Panc1 (cell line): ENCODE results near the gene BCO1. TPM values are rescaled to one million over a fixed set of nuclear protein-coding genes. Genes with fewer than 3 reads are reported as not detected.

Source experiments
- ATAC-seq: fragments of 200-7000 bp; cut with Tn5 transposase; 2 replicates; pipeline ENCODE4 v1.9.1; 2020; ENCODE audit warnings: mild to moderate bottlenecking, moderate library complexity
- BruUV-seq: library from RNA; stranded (reverse); fragments of 400-500 nt; replicated peaks from 2 replicates; lab custom pipeline; 2021; lab: Mats Ljungman, UMichigan
- CTCF ChIA-PET: fragments of 300-600 bp; sonication (Branson Sonifier 250); formaldehyde crosslinking; loops from one replicate; lab custom pipeline; 2022; ENCODE audit warnings: antibody characterized with exemption; lab: Charles Lee
- POLR2A ChIA-PET: fragments of 300-600 bp; sonication (Branson Sonifier 250); formaldehyde crosslinking; loops from one replicate; lab custom pipeline; 2022; ENCODE audit warnings: antibody characterized with exemption; lab: Charles Lee
- DNase-seq: peaks from one replicate; pipeline ENCODE4 v3.0.0-alpha.2; 2010; ENCODE audit warnings: low read depth, low spot score
- H3K27ac ChIP-seq: 2 replicates; pipeline ENCODE4 v1.5.1; 2011; ENCODE audit warnings: mild to moderate bottlenecking, low read length, inconsistent platforms
- H3K27me3 ChIP-seq: fragments of 200-500 bp; sonication (Bioruptor generic); 2 replicates; pipeline ENCODE4 v1.6.0; 2014; ENCODE audit warnings: low read length, inconsistent platforms; ENCODE audit not compliant: control insufficient read depth, insufficient read depth
- H3K36me3 ChIP-seq: fragments of 200-500 bp; sonication (Bioruptor generic); 2 replicates; pipeline ENCODE4 v1.5.1; 2014; ENCODE audit warnings: inconsistent platforms, mild to moderate bottlenecking, low read length, moderate library complexity; ENCODE audit not compliant: control insufficient read depth, insufficient read depth
- H3K4me1 ChIP-seq: 2 replicates; pipeline ENCODE4 v1.5.1; 2011; ENCODE audit warnings: inconsistent platforms, mild to moderate bottlenecking, low read length, moderate library complexity; ENCODE audit not compliant: control insufficient read depth, insufficient read depth
- H3K4me3 ChIP-seq, 2 experiments: 2 replicates each; pipeline ENCODE4 v1.5.1; 2011 to 2012; ENCODE audit warnings: low read depth in 2 of 2, low read length in 2 of 2, mild to moderate bottlenecking in 2 of 2, inconsistent platforms in 1 of 2, moderate library complexity in 1 of 2
- H3K9me3 ChIP-seq: fragments of 200-500 bp; sonication (Bioruptor generic); 2 replicates; pipeline ENCODE4 v1.5.1; 2014; ENCODE audit warnings: low read depth, mild to moderate bottlenecking, inconsistent platforms, low read length, moderate library complexity; ENCODE audit not compliant: control insufficient read depth, insufficient read depth
- CTCF ChIP-seq: fragments of 450-650 bp; IDR thresholded peaks from 2 replicates; pipeline ENCODE4 v1.5.1; 2017; ENCODE audit warnings: mild to moderate bottlenecking
- POLR2AphosphoS5 ChIP-seq: IDR thresholded peaks from 2 replicates; pipeline ENCODE4 v1.6.1; 2012; ENCODE audit warnings: mild to moderate bottlenecking, low read depth, low read length, moderate library complexity
- SIN3A ChIP-seq: IDR thresholded peaks from 2 replicates; pipeline ENCODE4 v1.6.1; 2012; ENCODE audit warnings: low read depth, mild to moderate bottlenecking, low read length, moderate library complexity, borderline replicate concordance; ENCODE audit not compliant: insufficient read depth
- TCF7L2 ChIP-seq: IDR thresholded peaks from 2 replicates; pipeline ENCODE4 v1.6.1; 2011; ENCODE audit warnings: mild to moderate bottlenecking, low read depth, low read length, inconsistent platforms
- in situ Hi-C: cut with HindIII; loops from 2 replicates; pipeline ENCODE4 v1.10.0; 2016; ENCODE audit warnings: low sequenced_read_pairs, low pct_unique_long_range_greater_than_20kb
- intact Hi-C: fragments of 100-400 bp; cut with micrococcal nuclease; formaldehyde crosslinking; loops from one replicate; pipeline ENCODE4 v1.10.0; 2022; ENCODE audit not compliant: unreplicated experiment
- total RNA-seq: library from RNA; stranded (reverse); gene quantifications from one replicate; pipeline ENCODE4 v1.2.1, GENCODE V29; 2021; ENCODE audit not compliant: unreplicated experiment
- TF ChIP-seq, protein P1 (sequence below), 2 experiments: IDR thresholded peaks; 2 replicates each; pipeline ENCODE4 v1.6.1; 2011 to 2012; ENCODE audit warnings: low read depth in 2 of 2, control low read depth in 1 of 2, low read length in 1 of 2, mild to moderate bottlenecking in 1 of 2, moderate library complexity in 1 of 2; ENCODE audit not compliant: insufficient read depth in 1 of 2

BCO1 gene
- total RNA-seq, 1 experiment from 2014 or later: not detected

- H3K27me3 ChIP-seq: no peaks in the 10 kb centered on the region
- H3K27ac ChIP-seq: no peak overlapping the region
- DNase-seq (no peak), ATAC-seq (no peak)
- no TSS peak for BruUV-seq
- H3K4me3 ChIP-seq: no peak overlapping the region
- intact Hi-C loops: no loop called here
- in situ Hi-C loops: no loop called here
- ChIA-PET CTCF (no interaction called here), POLR2A (no interaction called here)
- no peaks in the 10 kb centered on the region for H3K9me3 ChIP-seq
- no peaks in the 10 kb centered on the region for H3K4me1 ChIP-seq
- no peaks in the 10 kb centered on the region for H3K36me3 ChIP-seq
- no peak for TF ChIP-seq CTCF
- TF ChIP-seq SIN3A: no peak
- TF ChIP-seq TCF7L2: no peak
- TF ChIP-seq, protein P1, sequence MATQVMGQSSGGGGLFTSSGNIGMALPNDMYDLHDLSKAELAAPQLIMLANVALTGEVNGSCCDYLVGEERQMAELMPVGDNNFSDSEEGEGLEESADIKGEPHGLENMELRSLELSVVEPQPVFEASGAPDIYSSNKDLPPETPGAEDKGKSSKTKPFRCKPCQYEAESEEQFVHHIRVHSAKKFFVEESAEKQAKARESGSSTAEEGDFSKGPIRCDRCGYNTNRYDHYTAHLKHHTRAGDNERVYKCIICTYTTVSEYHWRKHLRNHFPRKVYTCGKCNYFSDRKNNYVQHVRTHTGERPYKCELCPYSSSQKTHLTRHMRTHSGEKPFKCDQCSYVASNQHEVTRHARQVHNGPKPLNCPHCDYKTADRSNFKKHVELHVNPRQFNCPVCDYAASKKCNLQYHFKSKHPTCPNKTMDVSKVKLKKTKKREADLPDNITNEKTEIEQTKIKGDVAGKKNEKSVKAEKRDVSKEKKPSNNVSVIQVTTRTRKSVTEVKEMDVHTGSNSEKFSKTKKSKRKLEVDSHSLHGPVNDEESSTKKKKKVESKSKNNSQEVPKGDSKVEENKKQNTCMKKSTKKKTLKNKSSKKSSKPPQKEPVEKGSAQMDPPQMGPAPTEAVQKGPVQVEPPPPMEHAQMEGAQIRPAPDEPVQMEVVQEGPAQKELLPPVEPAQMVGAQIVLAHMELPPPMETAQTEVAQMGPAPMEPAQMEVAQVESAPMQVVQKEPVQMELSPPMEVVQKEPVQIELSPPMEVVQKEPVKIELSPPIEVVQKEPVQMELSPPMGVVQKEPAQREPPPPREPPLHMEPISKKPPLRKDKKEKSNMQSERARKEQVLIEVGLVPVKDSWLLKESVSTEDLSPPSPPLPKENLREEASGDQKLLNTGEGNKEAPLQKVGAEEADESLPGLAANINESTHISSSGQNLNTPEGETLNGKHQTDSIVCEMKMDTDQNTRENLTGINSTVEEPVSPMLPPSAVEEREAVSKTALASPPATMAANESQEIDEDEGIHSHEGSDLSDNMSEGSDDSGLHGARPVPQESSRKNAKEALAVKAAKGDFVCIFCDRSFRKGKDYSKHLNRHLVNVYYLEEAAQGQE (IDR thresholded peaks at IDR 0.05; ENCODE audit: insufficient read depth in 1 of 2, low read depth in 2 of 2, low read length in 1 of 2): no peak
- no peak for TF ChIP-seq POLR2AphosphoS5
These were observed 3.2 kb downstream of the BCO1 start for GRCh38 chr16:81241706-81242105.

DNA sequence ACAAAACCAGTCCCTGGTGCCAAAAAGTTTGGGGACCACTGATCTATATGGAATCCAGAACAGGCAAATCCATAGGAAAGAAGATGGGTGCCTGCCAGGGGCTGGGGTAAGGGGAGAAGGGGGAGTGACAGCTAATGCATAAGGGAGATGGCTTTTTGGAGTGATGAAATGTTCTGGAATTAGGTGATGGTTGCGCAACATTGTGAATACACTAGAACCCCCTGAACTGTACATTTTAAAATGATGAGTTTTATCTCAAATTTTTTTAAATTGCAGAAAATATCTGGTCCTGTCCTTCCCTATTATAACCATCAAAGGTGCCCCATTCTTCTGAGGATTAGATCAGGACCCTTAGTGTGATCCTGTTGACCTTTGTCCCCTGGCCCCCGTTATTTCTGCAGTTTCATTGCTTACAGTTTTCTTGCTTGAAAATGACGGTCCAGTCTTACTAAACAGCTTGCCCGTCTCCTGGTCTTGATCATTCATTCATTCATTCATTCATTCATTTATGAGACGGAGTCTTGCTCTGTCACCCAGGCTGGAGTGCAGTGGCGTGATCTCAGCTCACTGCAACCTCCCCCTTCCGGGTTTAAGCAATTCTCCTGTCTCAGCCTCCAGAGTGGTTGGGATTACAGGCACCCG is 4.6 kb downstream of the BCO1 start:
- CTCF ChIA-PET: interaction anchor here (1.3 kb wide), 1 partner anchor 38 kb away, joined by 3 read pairs; no protein-coding TSS in a partner anchor
- in situ Hi-C loops (no loop called here), intact Hi-C loops (no loop called here)
- ATAC-seq (no peak), DNase-seq (no peak)
- Histone ChIP-seq H3K27ac (no peak overlapping the region), H3K4me1 (no peaks in the 10 kb centered on the region), H3K9me3 (no peaks in the 10 kb centered on the region), H3K36me3 (no peaks in the 10 kb centered on the region), H3K27me3 (no peaks in the 10 kb centered on the region), H3K4me3 (no peak overlapping the region)
- POLR2A ChIA-PET: interaction anchor here (0.5 kb wide), 1 partner anchor 37 kb away, joined by 9 read pairs; no protein-coding TSS in a partner anchor
- no TSS peak for BruUV-seq
- TF ChIP-seq CTCF (no peak), TCF7L2 (no peak), SIN3A (no peak), POLR2AphosphoS5 (no peak)
- TF ChIP-seq, protein P1 (IDR thresholded peaks at IDR 0.05; ENCODE audit: insufficient read depth in 1 of 2, low read depth in 2 of 2, low read length in 1 of 2): no peak
